ENCODE data around the gene CTNNA3.

DNA sequence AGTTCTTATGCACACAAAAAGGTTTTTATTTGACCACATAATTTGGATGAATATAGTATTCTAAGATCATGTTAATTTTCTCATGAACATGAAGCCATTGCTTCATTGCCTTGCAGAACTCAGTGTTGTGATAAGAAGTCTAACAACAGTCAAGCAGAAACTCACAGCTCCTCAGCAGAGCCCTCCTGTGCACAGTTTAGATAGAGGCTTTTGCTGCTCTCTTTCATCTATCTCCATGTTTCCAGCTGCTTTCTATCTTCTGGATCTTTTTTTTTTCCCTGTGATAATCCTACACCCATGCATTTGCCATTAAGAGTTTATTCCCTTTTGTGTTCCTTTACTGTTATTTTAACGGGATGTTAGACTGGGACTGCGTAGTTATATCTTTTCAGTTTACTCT lies 1327.8 kb downstream of the CTNNA3 start:
- TF ChIP-seq CTCF (conservative IDR thresholded peaks at IDR 0.05; ENCODE audit: low read length) (no peak), EZH2phosphoT487 (IDR thresholded peaks at IDR 0.05; ENCODE audit: borderline replicate concordance) (no peak)
